Lower leg skin (tissue), 4 donors: ENCODE measurements around the gene LY6G6F. TPM values are rescaled to one million over a fixed set of nuclear protein-coding genes. Genes with fewer than 3 reads are reported as not detected.
A peak's percentile ranks its signal among the peaks of the same experiment; 100 is the strongest.

Experiments
- DNase-seq, 2 donors: peaks; one replicate each; pipeline ENCODE4 v3.0.0-alpha.2; 2019; ENCODE audit warnings: low spot score in 2 of 2
- H3K4me3 ChIP-seq: fragments of 200-600 bp; sonication (generic); 2 replicates; pipeline ENCODE4 v1.5.1; 2017; ENCODE audit warnings: mild to moderate bottlenecking, low read depth; ENCODE audit not compliant: poor library complexity, severe bottlenecking
- POLR2A ChIP-seq, 2 donors: fragments of 450-650 bp; IDR thresholded peaks; one replicate each; pipeline ENCODE4 v1.6.1; 2016 to 2017; ENCODE audit warnings: antibody characterized with exemption in 2 of 2, mild to moderate bottlenecking in 1 of 2, moderate library complexity in 1 of 2
- WGBS, 2 donors: methylation state at CpG; one replicate each; pipeline ENCODE4 v1.1.5; 2018; 5-methylcytosine and 5-hydroxymethylcytosine counted together
- intact Hi-C: fragments of 100-400 bp; cut with DNase I; formaldehyde crosslinking; loops from one replicate; pipeline ENCODE4 v1.15.0; 2023; ENCODE audit warnings: low total_unique reads
- total RNA-seq, 4 donors: library from RNA; depleted of rRNA; stranded (reverse); fragments of >200 nt; gene quantifications; one replicate each; pipeline ENCODE4 v1.1.0, GENCODE V29; 2016
- TF ChIP-seq, protein P1 (sequence below), 3 donors: fragments of 450-650 bp; IDR thresholded peaks; one replicate each; pipeline ENCODE4 v1.5.1; 2016; ENCODE audit warnings: antibody characterized with exemption in 3 of 3, mild to moderate bottlenecking in 3 of 3, moderate library complexity in 2 of 3

LY6G6F gene
- total RNA-seq, 4 donors from 2014 or later: not detected

DNA sequence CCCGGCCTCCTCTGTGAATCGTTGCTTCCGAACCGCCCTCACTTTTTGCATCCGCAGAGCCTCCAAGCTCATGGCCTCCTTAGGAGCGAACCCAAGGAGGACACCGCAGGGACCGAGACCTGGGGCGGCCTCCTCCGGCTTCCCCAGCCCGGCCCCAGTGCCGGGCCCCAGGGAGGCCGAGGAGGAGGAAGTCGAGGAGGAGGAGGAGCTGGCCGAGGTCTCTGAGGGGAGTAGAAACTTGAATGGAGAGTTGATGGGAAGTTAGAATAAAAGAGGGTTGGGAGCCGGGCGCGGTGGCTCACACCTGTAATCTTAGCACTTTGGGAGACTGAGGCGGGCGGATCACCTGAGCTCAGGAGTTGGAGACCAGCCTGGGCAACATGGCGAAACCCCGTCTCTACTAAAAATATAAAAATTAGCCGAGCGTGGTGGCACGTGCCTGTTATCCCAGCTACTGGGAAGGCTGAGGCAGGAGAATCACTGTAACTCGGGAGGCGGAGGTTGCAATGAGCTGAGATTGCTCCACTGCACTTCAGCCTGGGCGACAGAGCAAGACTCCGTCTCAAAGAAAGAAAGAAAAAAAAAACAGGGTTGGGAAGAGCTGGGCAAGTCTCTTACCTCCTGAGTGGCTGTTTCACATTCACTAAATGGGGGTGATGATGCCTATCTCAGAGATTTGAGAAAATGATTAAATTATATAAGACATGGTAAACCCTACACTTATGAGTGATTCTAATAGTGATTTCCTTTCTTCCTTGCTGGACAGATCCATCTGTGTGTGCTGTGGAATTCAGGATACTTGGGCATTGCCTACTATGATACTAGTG is 33.9 kb downstream of the LY6G6F start:
- no peak for DNase-seq
- H3K4me3 ChIP-seq: peak overlapping the region; percentile 61
- intact Hi-C loops: no loop called here
- WGBS, 2 donors: 19 to 26% methylated on average over 28 to 29 of the region's 29 CpGs
- no peak for TF ChIP-seq POLR2A (IDR thresholded peaks at IDR 0.05)
- TF ChIP-seq, protein P1, sequence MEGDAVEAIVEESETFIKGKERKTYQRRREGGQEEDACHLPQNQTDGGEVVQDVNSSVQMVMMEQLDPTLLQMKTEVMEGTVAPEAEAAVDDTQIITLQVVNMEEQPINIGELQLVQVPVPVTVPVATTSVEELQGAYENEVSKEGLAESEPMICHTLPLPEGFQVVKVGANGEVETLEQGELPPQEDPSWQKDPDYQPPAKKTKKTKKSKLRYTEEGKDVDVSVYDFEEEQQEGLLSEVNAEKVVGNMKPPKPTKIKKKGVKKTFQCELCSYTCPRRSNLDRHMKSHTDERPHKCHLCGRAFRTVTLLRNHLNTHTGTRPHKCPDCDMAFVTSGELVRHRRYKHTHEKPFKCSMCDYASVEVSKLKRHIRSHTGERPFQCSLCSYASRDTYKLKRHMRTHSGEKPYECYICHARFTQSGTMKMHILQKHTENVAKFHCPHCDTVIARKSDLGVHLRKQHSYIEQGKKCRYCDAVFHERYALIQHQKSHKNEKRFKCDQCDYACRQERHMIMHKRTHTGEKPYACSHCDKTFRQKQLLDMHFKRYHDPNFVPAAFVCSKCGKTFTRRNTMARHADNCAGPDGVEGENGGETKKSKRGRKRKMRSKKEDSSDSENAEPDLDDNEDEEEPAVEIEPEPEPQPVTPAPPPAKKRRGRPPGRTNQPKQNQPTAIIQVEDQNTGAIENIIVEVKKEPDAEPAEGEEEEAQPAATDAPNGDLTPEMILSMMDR (IDR thresholded peaks at IDR 0.05): no peak

DNA sequence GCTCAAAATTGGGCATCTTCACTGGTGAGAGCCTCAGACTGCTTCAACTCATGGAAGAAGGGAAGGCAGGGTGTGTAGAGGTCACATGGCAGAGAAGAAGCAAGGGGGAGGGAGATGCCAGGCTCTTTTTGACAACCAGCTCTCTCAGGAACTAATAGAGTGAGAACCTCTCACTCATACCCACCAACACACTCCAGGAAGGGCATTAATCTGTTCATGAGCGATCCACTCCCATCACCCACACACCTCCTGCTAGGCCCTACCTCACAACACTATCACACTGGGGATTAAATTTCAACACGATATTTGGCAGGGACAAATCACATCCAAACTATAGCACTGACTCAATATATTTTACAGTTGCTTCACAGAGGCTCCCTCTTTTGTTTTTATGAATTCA is 35.1 kb downstream of the LY6G6F start:
- intact Hi-C loops: no loop called here
- WGBS, 2 donors: 83 to 86% methylated on average over 2 of the region's 2 CpGs
- TF ChIP-seq, protein P1 (IDR thresholded peaks at IDR 0.05): no peak
- TF ChIP-seq POLR2A (IDR thresholded peaks at IDR 0.05): no peak

DNA sequence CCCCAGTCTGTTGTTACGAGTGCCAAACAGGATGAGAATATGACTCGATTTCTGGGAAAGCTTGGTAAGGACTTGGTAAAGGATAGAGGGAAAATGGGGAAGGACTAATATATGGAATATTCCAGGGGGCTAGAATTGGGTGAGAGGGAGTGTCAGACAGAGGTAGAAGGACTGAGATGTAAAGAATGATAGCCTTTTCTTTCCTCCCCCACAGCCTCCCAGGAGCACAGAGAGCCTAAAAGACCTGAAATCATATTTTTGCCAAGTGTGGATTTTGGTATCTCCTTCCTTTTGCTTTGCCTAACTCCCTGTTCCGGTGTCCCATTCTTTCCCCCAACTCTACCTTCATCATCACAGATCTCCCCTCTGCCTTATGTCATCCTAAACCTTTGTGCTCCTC is 36.2 kb downstream of the LY6G6F start:
- no peak for DNase-seq
- intact Hi-C loops: no loop called here
- WGBS, 2 donors: 85 to 87% methylated on average over 3 of the region's 3 CpGs
- TF ChIP-seq, protein P1 (IDR thresholded peaks at IDR 0.05): no peak
- TF ChIP-seq POLR2A (IDR thresholded peaks at IDR 0.05): no peak
- no peak overlapping the region for H3K4me3 ChIP-seq

More for the DNA sequence above, 35.1 kb downstream of the LY6G6F start:
- no peak overlapping the region for H3K4me3 ChIP-seq
- DNase-seq: no peak

DNA sequence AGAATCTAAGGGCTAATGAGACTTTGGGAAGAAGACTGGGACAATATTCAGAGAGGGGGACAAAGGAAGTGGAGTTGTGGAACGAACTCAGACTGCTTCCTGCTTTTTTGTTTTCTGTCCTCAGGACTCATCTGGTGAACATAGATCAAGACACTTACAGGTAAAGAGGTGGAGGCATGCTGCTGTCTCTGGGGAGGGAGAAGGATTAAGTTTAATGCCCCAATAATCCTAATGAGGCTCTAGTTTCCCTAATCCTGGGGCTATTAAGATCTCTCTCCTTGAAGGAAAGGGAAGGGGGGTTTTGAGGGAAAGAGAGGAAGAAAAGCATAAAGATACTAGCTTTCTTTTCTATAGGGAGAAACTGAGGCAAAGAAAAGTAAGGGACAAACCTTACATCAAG is 37.8 kb downstream of the LY6G6F start:
- intact Hi-C loops: no loop called here
- TF ChIP-seq, protein P1 (IDR thresholded peaks at IDR 0.05): no peak
- TF ChIP-seq POLR2A (IDR thresholded peaks at IDR 0.05): no peak
- 50 to 68% methylated on average over 1 of the region's 1 CpG for WGBS, 2 donors
- no peak for DNase-seq
- H3K4me3 ChIP-seq: no peak overlapping the region

DNA sequence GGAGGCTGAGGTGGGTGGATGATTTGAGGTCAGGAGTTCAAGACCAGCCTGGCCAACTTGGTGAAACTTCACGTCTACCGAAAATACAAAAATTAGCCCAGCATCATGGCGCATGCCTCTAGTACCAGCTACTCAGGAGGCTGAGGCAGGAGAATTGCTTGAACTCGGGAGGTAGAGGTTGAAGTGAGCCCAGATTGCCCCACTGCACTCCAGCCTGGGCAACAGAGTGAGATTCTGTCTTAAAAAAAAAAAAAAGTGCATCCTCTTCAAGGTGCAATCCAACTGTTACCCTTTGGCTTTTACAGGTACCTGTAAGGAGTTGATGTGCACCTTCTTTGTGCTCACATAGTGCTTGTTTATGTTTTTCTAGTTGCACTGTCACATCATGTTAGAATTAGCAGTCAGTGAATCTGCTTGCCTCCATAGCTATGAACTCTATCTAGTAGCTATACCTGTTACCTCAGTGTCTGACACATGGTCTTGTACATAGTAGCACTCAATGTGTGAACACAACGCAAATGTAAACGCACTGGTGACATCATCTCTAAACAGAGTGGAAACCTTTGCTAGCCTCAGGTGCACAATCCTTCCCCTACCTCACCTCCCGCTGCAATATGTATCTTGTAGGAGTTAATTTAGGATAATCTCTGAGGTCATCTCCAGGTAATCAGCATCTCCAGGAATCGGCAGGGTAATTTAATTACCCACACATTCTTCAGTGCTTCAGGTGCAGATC is 42.8 kb downstream of the LY6G6F start:
- DNase-seq: no peak
- TF ChIP-seq, protein P1 (IDR thresholded peaks at IDR 0.05): no peak
- no peak for TF ChIP-seq POLR2A (IDR thresholded peaks at IDR 0.05)
- 90 to 91% methylated on average over 8 of the region's 8 CpGs for WGBS, 2 donors
- no peak overlapping the region for H3K4me3 ChIP-seq
- intact Hi-C loops: no loop called here
